ENCODE measurements around the gene DNM3.

The DNM3 gene

GRCh38 chr1:172453153-172453545, 611.9 kb downstream of the DNM3 start:
- no peaks in the 10 kb centered on the region for H3K27me3 ChIP-seq (replicated peaks)
- in situ Hi-C loops (cut with HindIII; ENCODE audit: low pct_ligation_motif_present, low sequenced_read_pairs) = no loop called here
- H3K27ac ChIP-seq = no peak overlapping the region
- no peaks in the 10 kb centered on the region for H3K36me3 ChIP-seq (replicated peaks)
- no peak for DNase-seq
- H3K4me3 ChIP-seq (ENCODE audit: low read depth, low read length) = no peak overlapping the region
- TF ChIP-seq CTCF (IDR thresholded peaks at IDR 0.05; ENCODE audit: low read depth, low read length, missing control alignments) = no peak

- Histone ChIP-seq H3K27ac (no peak overlapping the region), H3K27me3 (replicated peaks) (no peaks in the 10 kb centered on the region), H3K36me3 (replicated peaks) (no peaks in the 10 kb centered on the region), H3K4me3 (ENCODE audit: low read depth, low read length) (no peak overlapping the region)
- TF ChIP-seq CTCF (IDR thresholded peaks at IDR 0.05; ENCODE audit: low read depth, low read length, missing control alignments) = no peak
- in situ Hi-C loops (cut with HindIII; ENCODE audit: low pct_ligation_motif_present, low sequenced_read_pairs) = no loop called here
- DNase-seq = no peak
Measured at GRCh38 chr1:172453607-172454006, 612.3 kb downstream of the DNM3 start.

GRCh38 chr1:172455451-172455850, 614.2 kb downstream of the DNM3 start:
- Histone ChIP-seq H3K27ac (no peak overlapping the region), H3K36me3 (replicated peaks) (no peaks in the 10 kb centered on the region), H3K27me3 (replicated peaks) (no peaks in the 10 kb centered on the region), H3K4me3 (ENCODE audit: low read depth, low read length) (no peak overlapping the region)
- no peak for DNase-seq
- in situ Hi-C loops (cut with HindIII; ENCODE audit: low pct_ligation_motif_present, low sequenced_read_pairs) = no loop called here
- TF ChIP-seq CTCF (IDR thresholded peaks at IDR 0.05; ENCODE audit: low read depth, low read length, missing control alignments) = no peak

- Histone ChIP-seq H3K27ac (no peak overlapping the region), H3K36me3 (replicated peaks) (no peaks in the 10 kb centered on the region), H3K4me3 (ENCODE audit: low read depth, low read length) (no peak overlapping the region), H3K27me3 (replicated peaks) (no peaks in the 10 kb centered on the region)
- in situ Hi-C loops (cut with HindIII; ENCODE audit: low pct_ligation_motif_present, low sequenced_read_pairs) = no loop called here
- TF ChIP-seq CTCF (IDR thresholded peaks at IDR 0.05; ENCODE audit: low read depth, low read length, missing control alignments) = no peak
- no peak for DNase-seq
Measured at GRCh38 chr1:172456344-172456769, 615.1 kb downstream of the DNM3 start.

GRCh38 chr1:172457479-172458130, 616.3 kb downstream of the DNM3 start:
- no peaks in the 10 kb centered on the region for H3K36me3 ChIP-seq (replicated peaks)
- no peaks in the 10 kb centered on the region for H3K27me3 ChIP-seq (replicated peaks)
- in situ Hi-C loops (cut with HindIII; ENCODE audit: low pct_ligation_motif_present, low sequenced_read_pairs) = no loop called here
- TF ChIP-seq CTCF (IDR thresholded peaks at IDR 0.05; ENCODE audit: low read depth, low read length, missing control alignments) = no peak
- no peak overlapping the region for H3K4me3 ChIP-seq (ENCODE audit: low read depth, low read length)
- no peak for DNase-seq
- no peak overlapping the region for H3K27ac ChIP-seq

GRCh38 chr1:172460177-172460576, 618.9 kb downstream of the DNM3 start:
- no peaks in the 10 kb centered on the region for H3K36me3 ChIP-seq (replicated peaks)
- no peak for DNase-seq
- no peak for TF ChIP-seq CTCF (IDR thresholded peaks at IDR 0.05; ENCODE audit: low read depth, low read length, missing control alignments)
- no peaks in the 10 kb centered on the region for H3K27me3 ChIP-seq (replicated peaks)
- in situ Hi-C loops (cut with HindIII; ENCODE audit: low pct_ligation_motif_present, low sequenced_read_pairs) = no loop called here
- no peak overlapping the region for H3K27ac ChIP-seq
- no peak overlapping the region for H3K4me3 ChIP-seq (ENCODE audit: low read depth, low read length)

Measured in brain microvascular endothelial cell (primary cell).